HL-60 (cell line): ENCODE results near the gene CDC20.

ENCODE experiments used
- DNase-seq, 2 experiments: peaks; one replicate each; pipeline ENCODE4 v3.0.0-alpha.2; 2010 to 2020; ENCODE audit warnings: low read depth in 1 of 2, low spot score in 1 of 2
- H3K27ac ChIP-seq: fragments of 250-450 bp; sonication (Bioruptor Pico); replicated peaks from 2 replicates; pipeline ENCODE4 v1.5.1; 2020; ENCODE audit warnings: mild to moderate bottlenecking, moderate library complexity
- H3K27me3 ChIP-seq: fragments of 250-450 bp; sonication (Bioruptor Pico); 2 replicates; pipeline ENCODE4 v1.5.1; 2021; ENCODE audit warnings: mild to moderate bottlenecking, moderate library complexity; ENCODE audit not compliant: insufficient read depth, poor library complexity, severe bottlenecking
- H3K4me3 ChIP-seq: replicated peaks from 2 replicates; pipeline ENCODE4 v1.5.1; 2011; ENCODE audit warnings: mild to moderate bottlenecking, control low read depth, low read length; ENCODE audit not compliant: insufficient read depth
- GABPA ChIP-seq: IDR thresholded peaks from 2 replicates; pipeline ENCODE4 v1.6.1; 2012; ENCODE audit warnings: low read depth
- POLR2AphosphoS5 ChIP-seq: IDR thresholded peaks from 2 replicates; pipeline ENCODE4 v1.6.1; 2012; ENCODE audit warnings: low read depth
- SPI1 ChIP-seq: IDR thresholded peaks from 2 replicates; pipeline ENCODE4 v1.6.1; 2012; ENCODE audit warnings: low read depth, mild to moderate bottlenecking, borderline replicate concordance
- TF ChIP-seq, protein P1 (sequence below): IDR thresholded peaks from one replicate; pipeline ENCODE4 v1.5.1; 2011; ENCODE audit warnings: low read length, control low read depth, inconsistent platforms; ENCODE audit not compliant: insufficient read depth
- TF ChIP-seq, protein P2 (sequence below): IDR thresholded peaks from 2 replicates; pipeline ENCODE4 v1.6.1; 2012; ENCODE audit warnings: low read depth; ENCODE audit not compliant: insufficient replicate concordance

Gene CDC20

DNA sequence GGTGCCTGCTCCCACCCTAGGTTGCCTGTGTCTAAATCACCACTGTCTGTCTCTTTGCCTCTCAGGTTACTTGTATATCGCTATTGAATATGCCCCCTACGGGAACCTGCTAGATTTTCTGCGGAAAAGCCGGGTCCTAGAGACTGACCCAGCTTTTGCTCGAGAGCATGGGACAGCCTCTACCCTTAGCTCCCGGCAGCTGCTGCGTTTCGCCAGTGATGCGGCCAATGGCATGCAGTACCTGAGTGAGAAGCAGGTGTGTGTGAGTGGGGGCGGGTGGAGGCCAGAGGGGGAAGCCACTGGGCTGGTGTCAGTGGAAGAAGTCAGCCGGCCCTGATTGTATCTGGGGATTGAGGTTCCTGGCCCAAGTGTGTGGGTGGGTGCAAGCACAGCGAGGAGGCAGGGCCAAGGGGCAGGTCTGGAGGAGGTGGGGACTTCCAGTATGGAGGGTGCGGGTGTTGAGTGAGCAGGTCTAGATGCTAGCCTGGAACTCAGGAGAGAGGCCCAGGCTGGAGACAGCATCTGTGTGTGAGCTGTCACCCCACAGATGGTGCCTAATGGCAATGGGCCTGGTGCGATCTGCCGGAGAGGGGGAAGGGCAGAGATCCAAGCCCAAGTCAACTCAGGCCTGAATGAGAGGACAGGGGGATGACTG lies 40.8 kb upstream of the CDC20 start:
- DNase-seq: no peak
- TF ChIP-seq GABPA: no peak
- TF ChIP-seq, protein P1, sequence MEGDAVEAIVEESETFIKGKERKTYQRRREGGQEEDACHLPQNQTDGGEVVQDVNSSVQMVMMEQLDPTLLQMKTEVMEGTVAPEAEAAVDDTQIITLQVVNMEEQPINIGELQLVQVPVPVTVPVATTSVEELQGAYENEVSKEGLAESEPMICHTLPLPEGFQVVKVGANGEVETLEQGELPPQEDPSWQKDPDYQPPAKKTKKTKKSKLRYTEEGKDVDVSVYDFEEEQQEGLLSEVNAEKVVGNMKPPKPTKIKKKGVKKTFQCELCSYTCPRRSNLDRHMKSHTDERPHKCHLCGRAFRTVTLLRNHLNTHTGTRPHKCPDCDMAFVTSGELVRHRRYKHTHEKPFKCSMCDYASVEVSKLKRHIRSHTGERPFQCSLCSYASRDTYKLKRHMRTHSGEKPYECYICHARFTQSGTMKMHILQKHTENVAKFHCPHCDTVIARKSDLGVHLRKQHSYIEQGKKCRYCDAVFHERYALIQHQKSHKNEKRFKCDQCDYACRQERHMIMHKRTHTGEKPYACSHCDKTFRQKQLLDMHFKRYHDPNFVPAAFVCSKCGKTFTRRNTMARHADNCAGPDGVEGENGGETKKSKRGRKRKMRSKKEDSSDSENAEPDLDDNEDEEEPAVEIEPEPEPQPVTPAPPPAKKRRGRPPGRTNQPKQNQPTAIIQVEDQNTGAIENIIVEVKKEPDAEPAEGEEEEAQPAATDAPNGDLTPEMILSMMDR: no peak
- TF ChIP-seq SPI1: no peak
- TF ChIP-seq, protein P2, sequence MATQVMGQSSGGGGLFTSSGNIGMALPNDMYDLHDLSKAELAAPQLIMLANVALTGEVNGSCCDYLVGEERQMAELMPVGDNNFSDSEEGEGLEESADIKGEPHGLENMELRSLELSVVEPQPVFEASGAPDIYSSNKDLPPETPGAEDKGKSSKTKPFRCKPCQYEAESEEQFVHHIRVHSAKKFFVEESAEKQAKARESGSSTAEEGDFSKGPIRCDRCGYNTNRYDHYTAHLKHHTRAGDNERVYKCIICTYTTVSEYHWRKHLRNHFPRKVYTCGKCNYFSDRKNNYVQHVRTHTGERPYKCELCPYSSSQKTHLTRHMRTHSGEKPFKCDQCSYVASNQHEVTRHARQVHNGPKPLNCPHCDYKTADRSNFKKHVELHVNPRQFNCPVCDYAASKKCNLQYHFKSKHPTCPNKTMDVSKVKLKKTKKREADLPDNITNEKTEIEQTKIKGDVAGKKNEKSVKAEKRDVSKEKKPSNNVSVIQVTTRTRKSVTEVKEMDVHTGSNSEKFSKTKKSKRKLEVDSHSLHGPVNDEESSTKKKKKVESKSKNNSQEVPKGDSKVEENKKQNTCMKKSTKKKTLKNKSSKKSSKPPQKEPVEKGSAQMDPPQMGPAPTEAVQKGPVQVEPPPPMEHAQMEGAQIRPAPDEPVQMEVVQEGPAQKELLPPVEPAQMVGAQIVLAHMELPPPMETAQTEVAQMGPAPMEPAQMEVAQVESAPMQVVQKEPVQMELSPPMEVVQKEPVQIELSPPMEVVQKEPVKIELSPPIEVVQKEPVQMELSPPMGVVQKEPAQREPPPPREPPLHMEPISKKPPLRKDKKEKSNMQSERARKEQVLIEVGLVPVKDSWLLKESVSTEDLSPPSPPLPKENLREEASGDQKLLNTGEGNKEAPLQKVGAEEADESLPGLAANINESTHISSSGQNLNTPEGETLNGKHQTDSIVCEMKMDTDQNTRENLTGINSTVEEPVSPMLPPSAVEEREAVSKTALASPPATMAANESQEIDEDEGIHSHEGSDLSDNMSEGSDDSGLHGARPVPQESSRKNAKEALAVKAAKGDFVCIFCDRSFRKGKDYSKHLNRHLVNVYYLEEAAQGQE: no peak
- no peak for TF ChIP-seq POLR2AphosphoS5
- H3K27me3 ChIP-seq: no peaks in the 10 kb centered on the region
- H3K27ac ChIP-seq: no peak overlapping the region
- no peak overlapping the region for H3K4me3 ChIP-seq

DNA sequence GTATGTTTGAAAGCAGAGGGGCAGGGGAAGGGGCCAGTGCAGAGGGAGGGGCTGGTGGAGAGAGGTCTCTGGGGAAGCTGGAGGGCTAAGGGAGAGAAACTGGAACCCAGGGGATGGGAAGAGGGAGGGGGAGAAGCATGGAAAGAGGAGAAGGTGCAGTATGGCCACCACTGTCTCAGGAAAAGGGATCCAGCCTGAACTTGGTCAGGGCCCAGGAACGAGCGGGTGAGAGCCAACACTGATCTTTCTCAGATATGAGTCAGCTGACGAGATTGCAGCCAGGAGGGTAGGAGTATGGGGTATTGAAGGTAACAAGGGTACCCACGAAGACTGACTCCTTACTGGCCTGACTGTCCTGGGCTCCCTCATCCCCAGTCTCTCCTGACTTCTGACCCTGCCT lies 40.0 kb upstream of the CDC20 start:
- Histone ChIP-seq H3K27me3 (no peaks in the 10 kb centered on the region), H3K27ac (no peak overlapping the region), H3K4me3 (no peak overlapping the region)
- no peak for DNase-seq
- TF ChIP-seq, protein P2: no peak
- TF ChIP-seq, protein P1: no peak
- no peak for TF ChIP-seq SPI1

DNA sequence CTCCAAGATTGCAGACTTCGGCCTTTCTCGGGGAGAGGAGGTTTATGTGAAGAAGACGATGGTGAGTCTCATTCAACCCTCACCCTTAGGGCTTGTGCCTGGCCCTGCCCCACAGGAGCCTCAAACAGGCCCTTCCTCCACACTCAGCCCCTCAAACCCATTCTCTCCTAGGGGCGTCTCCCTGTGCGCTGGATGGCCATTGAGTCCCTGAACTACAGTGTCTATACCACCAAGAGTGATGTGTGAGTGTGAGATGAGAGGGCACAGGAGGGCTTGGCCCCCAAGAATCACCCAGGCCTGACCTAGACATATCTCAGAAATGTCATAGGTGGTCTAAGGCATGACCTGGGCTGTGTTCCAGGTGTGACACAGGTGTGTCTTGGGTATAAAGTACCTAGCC lies 39.5 kb upstream of the CDC20 start:
- H3K4me3 ChIP-seq: no peak overlapping the region
- no peak overlapping the region for H3K27ac ChIP-seq
- no peaks in the 10 kb centered on the region for H3K27me3 ChIP-seq
- TF ChIP-seq, protein P1: no peak
- TF ChIP-seq POLR2AphosphoS5 (no peak), GABPA (no peak), SPI1 (no peak)
- TF ChIP-seq, protein P2: no peak
- no peak for DNase-seq
